ENCODE measurements around the gene PTEN. TPM values are rescaled to one million over a fixed set of nuclear protein-coding genes. Genes with fewer than 3 reads are reported as not detected.

The PTEN gene
- total RNA-seq, 4 donors from 2014 or later: 90.8 to 146 (median 112) TPM

DNA sequence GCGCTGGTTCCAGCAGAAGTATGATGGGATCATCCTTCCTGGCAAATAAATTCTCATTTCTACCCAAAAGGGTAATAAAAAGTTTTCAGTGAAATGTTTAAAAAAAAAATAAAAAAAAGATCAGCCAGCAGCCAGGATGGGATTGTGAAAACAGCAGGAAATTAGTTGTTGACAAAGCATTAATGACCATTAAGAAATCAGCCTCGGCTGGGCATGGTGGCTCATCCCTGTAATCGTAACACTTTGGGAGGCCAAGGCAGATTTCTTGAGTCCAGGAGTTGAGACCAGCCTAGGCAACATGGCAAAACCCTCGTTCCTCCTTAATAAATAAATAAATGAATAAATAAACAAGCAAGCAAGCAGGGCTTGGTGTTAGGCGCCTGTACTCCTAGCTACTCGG is 82.6 kb downstream of the PTEN start:
- no peak for ATAC-seq
- TF ChIP-seq, protein P1, sequence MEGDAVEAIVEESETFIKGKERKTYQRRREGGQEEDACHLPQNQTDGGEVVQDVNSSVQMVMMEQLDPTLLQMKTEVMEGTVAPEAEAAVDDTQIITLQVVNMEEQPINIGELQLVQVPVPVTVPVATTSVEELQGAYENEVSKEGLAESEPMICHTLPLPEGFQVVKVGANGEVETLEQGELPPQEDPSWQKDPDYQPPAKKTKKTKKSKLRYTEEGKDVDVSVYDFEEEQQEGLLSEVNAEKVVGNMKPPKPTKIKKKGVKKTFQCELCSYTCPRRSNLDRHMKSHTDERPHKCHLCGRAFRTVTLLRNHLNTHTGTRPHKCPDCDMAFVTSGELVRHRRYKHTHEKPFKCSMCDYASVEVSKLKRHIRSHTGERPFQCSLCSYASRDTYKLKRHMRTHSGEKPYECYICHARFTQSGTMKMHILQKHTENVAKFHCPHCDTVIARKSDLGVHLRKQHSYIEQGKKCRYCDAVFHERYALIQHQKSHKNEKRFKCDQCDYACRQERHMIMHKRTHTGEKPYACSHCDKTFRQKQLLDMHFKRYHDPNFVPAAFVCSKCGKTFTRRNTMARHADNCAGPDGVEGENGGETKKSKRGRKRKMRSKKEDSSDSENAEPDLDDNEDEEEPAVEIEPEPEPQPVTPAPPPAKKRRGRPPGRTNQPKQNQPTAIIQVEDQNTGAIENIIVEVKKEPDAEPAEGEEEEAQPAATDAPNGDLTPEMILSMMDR (IDR thresholded peaks at IDR 0.05): no peak
- no peak for TF ChIP-seq POLR2AphosphoS5 (IDR thresholded peaks at IDR 0.05)
- TF ChIP-seq POLR2A (IDR thresholded peaks at IDR 0.05): no peak
- no peak for TF ChIP-seq EP300 (IDR thresholded peaks at IDR 0.05)

GRCh38 chr10:87952612-87953011 is 89.2 kb downstream of the PTEN start:
- H3K27me3 ChIP-seq: no peaks in the 10 kb centered on the region
- H3K9me3 ChIP-seq: no peaks in the 10 kb centered on the region
- H3K4me3 ChIP-seq: no peak overlapping the region
- H3K4me1 ChIP-seq: peaks cover 0 to 10% (median 0%) of the 10 kb centered on the region in 3 donors
- no peak for ATAC-seq
- TF ChIP-seq POLR2A (IDR thresholded peaks at IDR 0.05): no peak
- TF ChIP-seq, protein P1 (IDR thresholded peaks at IDR 0.05): no peak
- no peak for TF ChIP-seq EP300 (IDR thresholded peaks at IDR 0.05)
- no peak for TF ChIP-seq POLR2AphosphoS5 (IDR thresholded peaks at IDR 0.05)
- 0 to 47% methylated on average over 1 to 2 of the region's 2 CpGs for WGBS, 2 donors (ENCODE audit: low coverage in 1 of 2)
- peaks cover 0 to 39% of the 10 kb centered on the region in 2 donors for H3K36me3 ChIP-seq
- H3K27ac ChIP-seq: no peak overlapping the region

More for the DNA sequence above, 82.6 kb downstream of the PTEN start:
- Histone ChIP-seq H3K9me3 (no peaks in the 10 kb centered on the region), H3K36me3 (peaks cover 0 to 19% of the 10 kb centered on the region in 2 donors), H3K27me3 (no peaks in the 10 kb centered on the region), H3K27ac (no peak overlapping the region), H3K4me3 (no peak overlapping the region), H3K4me1 (peaks cover 0 to 14% (median 0%) of the 10 kb centered on the region in 3 donors)
- 85 to 92% methylated on average over 6 of the region's 6 CpGs for WGBS, 2 donors (ENCODE audit: low coverage in 1 of 2)

GRCh38 chr10:87956055-87956454 is 92.6 kb downstream of the PTEN start:
- no peak overlapping the region for H3K27ac ChIP-seq
- peaks cover 0 to 45% of the 10 kb centered on the region in 2 donors for H3K36me3 ChIP-seq
- H3K9me3 ChIP-seq: no peaks in the 10 kb centered on the region
- H3K27me3 ChIP-seq: no peaks in the 10 kb centered on the region
- ATAC-seq: no peak
- H3K4me1 ChIP-seq: peaks cover 0 to 6% (median 0%) of the 10 kb centered on the region in 3 donors
- TF ChIP-seq, protein P1 (IDR thresholded peaks at IDR 0.05): no peak
- H3K4me3 ChIP-seq: no peak overlapping the region

DNA sequence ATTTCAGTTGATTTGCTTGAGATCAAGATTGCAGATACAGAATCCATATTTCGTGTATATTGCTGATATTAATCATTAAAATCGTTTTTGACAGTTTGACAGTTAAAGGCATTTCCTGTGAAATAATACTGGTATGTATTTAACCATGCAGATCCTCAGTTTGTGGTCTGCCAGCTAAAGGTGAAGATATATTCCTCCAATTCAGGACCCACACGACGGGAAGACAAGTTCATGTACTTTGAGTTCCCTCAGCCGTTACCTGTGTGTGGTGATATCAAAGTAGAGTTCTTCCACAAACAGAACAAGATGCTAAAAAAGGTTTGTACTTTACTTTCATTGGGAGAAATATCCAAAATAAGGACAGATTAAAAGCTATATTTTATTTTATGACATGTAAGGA is 94.3 kb downstream of the PTEN start:
- no peak for ATAC-seq
- H3K27ac ChIP-seq: no peak overlapping the region
- H3K4me3 ChIP-seq: no peak overlapping the region
- TF ChIP-seq POLR2A (IDR thresholded peaks at IDR 0.05) (no peak), EP300 (IDR thresholded peaks at IDR 0.05) (no peak), POLR2AphosphoS5 (IDR thresholded peaks at IDR 0.05) (no peak)
- TF ChIP-seq, protein P1 (IDR thresholded peaks at IDR 0.05): no peak
- peaks cover 0 to 36% of the 10 kb centered on the region in 2 donors for H3K36me3 ChIP-seq
- peaks cover 0 to 13% (median 0%) of the 10 kb centered on the region in 3 donors for H3K4me1 ChIP-seq
- no peaks in the 10 kb centered on the region for H3K27me3 ChIP-seq
- WGBS, 2 donors (ENCODE audit: low coverage in 1 of 2): 86 to 88% methylated on average over 5 of the region's 5 CpGs
- no peaks in the 10 kb centered on the region for H3K9me3 ChIP-seq

DNA sequence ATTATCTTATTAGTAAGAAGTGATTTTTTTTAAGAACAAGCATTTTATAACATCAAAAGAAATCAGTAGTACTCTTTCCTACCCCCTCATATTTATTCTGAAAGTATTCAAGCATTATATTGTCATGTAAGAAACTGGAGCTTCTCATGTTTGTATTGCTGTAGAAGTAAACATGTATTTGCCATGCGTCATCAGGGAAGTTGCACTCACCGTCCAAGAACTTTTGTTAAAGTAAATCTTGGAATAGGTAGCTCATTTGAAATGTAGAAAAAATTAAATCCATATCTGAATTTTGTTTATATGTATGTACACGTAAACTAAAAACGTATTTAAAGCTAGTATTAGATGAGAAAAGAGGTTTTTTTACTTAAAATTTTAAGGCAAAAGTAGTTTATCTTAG is 96.8 kb downstream of the PTEN start:
- H3K4me1 ChIP-seq: peaks cover 0 to 13% (median 0%) of the 10 kb centered on the region in 3 donors
- ATAC-seq: no peak
- H3K4me3 ChIP-seq: no peak overlapping the region
- TF ChIP-seq, protein P1 (IDR thresholded peaks at IDR 0.05): no peak
- no peak for TF ChIP-seq POLR2AphosphoS5 (IDR thresholded peaks at IDR 0.05)
- no peak for TF ChIP-seq POLR2A (IDR thresholded peaks at IDR 0.05)
- TF ChIP-seq EP300 (IDR thresholded peaks at IDR 0.05): no peak
- peaks cover 0 to 42% of the 10 kb centered on the region in 2 donors for H3K36me3 ChIP-seq
- H3K9me3 ChIP-seq: no peaks in the 10 kb centered on the region
- 77 to 83% methylated on average over 2 to 4 of the region's 4 CpGs for whole genome bisulfite sequencing, 2 donors (ENCODE audit: low coverage in 1 of 2)
- H3K27ac ChIP-seq: no peak overlapping the region
- H3K27me3 ChIP-seq: no peaks in the 10 kb centered on the region

Data from gastroesophageal sphincter (tissue), 4 donors.